Esophagus squamous epithelium (tissue), 4 donors: ENCODE data around the gene SERPING1.

Experiments used
- CTCF ChIP-seq, 6 experiments: fragments of 450-650 bp in 4 of 6; fragments of 200-600 bp in 2 of 6; sonication (generic) in 2 of 6; IDR thresholded peaks; one replicate each; pipeline ENCODE4 v1.5.1; 2016 to 2019; ENCODE audit warnings: antibody characterized with exemption in 6 of 6, mild to moderate bottlenecking in 4 of 6, moderate library complexity in 4 of 6
- POLR2A ChIP-seq, 4 donors: fragments of 450-650 bp; IDR thresholded peaks; one replicate each; pipeline ENCODE4 v1.6.1; 2017; ENCODE audit warnings: antibody characterized with exemption in 4 of 4, mild to moderate bottlenecking in 4 of 4, moderate library complexity in 3 of 4

DNA sequence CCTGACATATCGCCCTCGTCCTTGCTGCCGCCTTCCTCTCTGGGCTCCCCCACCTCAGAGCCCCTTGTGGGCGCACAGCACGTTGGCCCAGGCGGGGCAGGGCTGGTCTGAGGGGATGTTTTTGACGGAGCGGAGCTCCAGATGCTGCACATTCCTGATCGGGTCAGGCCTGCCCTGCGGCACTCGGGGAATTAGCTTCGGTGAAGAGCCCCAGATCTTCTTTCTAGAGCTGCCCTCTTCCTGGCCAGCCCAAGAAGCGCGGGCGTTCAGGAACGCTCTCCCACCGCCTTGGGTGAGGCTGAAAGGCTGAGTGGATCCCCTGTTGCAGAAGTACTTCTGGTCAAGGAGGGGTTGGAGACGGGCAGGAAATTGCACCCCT lies 40.1 kb downstream of the SERPING1 start:
- no peak for TF ChIP-seq CTCF (IDR thresholded peaks at IDR 0.05)
- TF ChIP-seq POLR2A (IDR thresholded peaks at IDR 0.05): no peak
